GM21576 (cell line): Measurements from ENCODE around the gene M6PR.
"Not testable (repeated sequence)": the region's sequence is repeated elsewhere in the genome, so short reads cannot be mapped to it uniquely, and the experiment has no call there.

Experiments
- ATAC-seq: cut with Tn5 transposase; IDR thresholded peaks from one replicate; pipeline ENCODE4 v1.9.1; 2021; ENCODE audit warnings: mild to moderate bottlenecking, moderate library complexity; ENCODE audit not compliant: unreplicated experiment

Gene M6PR

GRCh38 chr12:8951744-8952143, 2.3 kb upstream of the M6PR start:
- no peak for ATAC-seq

DNA sequence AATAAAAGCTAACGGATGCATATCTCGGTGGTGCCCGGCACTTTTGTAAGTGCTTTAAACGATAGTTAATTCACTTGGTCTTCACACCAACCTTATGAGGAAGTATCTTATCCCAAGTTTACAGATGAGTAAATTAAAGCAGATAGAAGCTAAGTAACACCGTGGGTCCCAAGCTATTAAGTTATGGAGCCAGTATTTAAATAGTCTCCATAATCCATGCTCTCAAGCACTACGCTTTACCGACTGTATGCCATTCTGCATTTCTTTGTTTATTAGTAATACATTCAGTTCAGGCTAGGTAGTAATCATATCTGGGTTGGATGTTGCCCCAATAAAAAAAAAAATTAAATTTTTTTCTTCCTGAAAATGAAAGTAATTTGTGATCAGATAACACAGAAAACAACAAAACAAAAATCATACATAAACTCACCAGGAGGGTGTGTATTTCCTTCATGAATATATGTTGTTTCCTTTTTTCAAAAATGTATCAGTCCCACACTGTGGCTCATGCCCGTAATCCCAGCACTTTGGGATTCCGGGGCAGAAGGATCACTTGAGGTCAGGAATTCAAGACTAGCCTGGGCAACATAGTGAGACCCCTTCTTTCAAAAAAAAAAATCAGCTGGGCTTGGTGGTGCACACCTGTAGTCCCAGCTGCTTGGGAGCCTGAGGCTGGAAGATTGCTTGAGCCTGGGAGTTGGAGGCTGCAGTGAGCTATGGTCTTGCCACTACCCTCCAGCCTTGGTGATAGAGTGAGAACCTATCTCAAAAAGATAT, 1.4 kb upstream of the M6PR start:
- no peak for ATAC-seq

DNA sequence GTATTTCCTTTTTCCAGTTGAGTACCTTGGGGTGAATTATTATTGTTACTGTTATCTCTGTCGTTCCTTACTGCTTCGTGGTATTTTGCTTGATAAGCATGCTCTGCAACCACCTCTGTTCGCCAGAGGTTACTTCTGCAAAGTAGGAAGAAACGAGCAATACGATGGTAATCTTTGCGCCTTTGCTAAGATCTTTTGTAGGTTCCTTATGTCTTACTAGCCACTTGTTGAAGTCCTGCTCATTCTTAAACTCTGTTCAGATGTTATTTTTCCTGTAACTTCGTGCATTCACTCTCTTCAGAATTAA, 729 bp upstream of the M6PR start:
- peak; percentile 16 for ATAC-seq

- no peak for ATAC-seq
Measured at GRCh38 chr12:8948701-8949341, 624 bp downstream of the M6PR start.

GRCh38 chr12:8947737-8948136, 1.7 kb downstream of the M6PR start:
- no peak for ATAC-seq

GRCh38 chr12:8946733-8947132, 2.7 kb downstream of the M6PR start:
- ATAC-seq, result no peak

GRCh38 chr12:8943565-8944186, 5.8 kb downstream of the M6PR start:
- ATAC-seq, result no peak

DNA sequence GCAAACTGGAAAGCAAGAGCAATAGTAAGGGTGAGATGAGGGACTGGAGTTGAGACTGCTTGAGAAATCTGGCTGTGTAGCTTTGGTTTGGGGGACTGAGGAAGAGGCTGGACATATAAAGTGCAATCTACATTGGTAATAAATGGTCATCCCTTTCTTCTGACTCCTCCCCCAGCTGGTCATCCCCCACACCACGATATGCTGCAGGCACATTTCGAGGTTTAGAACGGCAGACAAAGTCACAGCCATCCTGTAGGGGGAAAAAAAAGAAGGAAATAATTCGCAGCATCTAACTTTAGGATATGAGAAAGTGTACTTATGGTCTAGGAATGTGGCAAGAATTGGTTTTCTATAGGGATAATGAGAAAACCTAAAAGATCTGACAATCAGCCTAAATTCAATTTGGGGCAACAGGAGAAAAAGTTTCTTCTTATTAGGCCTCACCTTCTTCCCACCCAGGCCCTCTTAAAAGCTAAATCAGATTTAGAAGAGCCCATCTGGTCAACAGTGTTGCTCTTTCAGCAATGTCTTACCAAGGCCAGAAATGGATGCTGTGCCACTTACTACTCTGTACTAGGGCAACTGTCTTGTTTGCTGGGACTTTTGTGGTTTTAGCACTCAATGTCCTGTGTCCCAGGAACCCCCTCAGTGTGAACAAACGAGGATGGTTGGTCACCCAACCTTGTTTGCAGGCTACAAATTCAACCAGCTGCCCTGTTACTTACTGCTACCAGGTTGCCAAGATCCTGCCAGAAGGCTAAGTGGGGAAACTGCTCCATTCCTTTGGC, 7.6 kb downstream of the M6PR start:
- no peak for ATAC-seq

DNA sequence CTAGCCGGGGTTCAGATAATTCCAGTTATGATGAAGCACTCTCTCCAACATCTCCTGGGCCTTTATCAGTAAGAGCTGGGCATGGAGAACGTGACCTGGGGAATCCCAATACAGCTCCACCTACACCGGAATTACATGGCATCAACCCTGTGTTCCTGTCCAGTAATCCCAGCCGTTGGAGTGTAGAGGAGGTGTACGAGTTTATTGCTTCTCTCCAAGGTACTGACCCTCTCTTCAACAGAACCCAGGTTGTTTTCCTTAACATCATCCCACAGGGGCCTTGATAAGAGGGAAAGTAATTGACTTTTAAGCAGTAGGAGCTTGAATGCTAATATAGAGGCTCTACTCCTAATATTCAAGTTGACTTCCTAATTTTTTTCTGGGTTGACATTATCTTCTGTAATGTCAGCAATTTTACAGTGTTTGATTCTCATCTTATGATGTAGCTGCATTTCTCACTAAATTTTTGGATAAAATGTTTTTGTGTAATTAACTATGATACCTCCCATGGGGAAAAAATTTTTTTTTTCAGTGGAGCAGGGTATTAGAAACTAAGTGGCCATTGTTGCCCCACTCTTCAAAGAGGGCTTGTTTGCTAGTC, 11.5 kb downstream of the M6PR start:
- not testable (repeated sequence) for ATAC-seq

DNA sequence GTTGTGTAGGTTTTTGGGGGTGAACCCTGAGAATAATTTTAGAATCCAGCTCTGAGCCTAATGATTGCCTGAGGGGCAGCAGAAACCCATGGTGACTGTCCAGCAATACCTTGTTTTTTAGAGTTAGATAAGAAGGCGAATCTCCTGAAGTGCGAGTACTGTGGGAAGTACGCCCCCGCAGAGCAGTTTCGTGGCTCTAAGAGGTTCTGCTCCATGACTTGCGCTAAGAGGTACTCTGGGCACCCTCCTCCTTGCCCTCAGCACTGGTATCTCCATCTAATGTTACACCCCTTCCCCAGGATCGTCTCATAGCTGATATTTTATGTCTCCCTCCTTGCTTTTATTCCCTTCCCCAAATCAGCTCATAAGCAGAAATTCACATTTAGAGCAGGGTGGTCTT, 12.7 kb downstream of the M6PR start:
- ATAC-seq, result no peak

- ATAC-seq, result not testable (repeated sequence)
Measured at GRCh38 chr12:8934080-8934479, 15.4 kb downstream of the M6PR start.

DNA sequence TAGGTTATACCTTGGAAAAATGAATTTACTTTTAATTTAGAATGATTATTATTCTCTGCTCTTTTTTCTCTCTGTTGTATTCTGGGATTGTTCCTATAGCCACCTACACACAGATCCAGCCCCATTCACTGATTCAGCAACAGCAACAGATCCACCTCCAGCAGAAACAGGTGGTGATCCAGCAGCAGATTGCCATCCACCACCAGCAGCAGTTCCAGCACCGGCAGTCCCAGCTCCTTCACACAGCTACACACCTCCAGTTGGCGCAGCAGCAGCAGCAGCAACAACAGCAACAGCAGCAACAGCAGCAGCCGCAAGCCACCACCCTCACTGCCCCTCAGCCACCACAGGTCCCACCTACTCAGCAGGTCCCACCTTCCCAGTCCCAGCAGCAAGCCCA, 17.0 kb downstream of the M6PR start:
- not testable (repeated sequence) for ATAC-seq

DNA sequence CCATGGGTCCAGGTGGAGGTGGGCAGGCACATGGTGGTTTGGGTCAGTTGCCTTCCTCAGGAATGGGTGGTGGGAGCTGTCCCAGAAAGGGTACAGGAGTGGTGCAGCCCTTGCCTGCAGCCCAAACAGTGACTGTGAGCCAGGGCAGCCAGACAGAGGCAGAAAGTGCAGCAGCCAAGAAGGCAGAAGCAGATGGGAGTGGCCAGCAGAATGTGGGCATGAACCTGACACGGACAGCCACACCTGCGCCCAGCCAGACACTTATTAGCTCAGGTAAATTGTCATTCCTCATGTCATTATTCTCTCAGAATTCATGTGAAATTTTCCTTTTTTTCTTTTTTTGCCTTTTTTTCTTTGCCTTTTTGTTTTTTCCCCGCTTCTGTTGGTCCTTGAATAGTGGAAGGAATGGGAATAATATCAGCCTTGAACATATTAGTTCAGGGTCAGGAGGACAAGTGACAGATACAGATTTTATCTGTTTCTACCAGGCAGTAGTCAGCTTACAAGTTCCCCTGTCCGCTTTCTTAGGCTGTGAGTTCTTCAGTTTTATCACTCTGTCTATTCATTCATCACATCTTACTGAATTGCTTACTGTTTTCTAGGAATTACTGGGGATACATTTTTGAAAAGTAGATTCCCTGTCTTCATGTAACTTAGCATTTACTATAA, 18.7 kb downstream of the M6PR start:
- not testable (repeated sequence) for ATAC-seq

GRCh38 chr12:8922544-8922943, 26.9 kb downstream of the M6PR start:
- no peak for ATAC-seq

DNA sequence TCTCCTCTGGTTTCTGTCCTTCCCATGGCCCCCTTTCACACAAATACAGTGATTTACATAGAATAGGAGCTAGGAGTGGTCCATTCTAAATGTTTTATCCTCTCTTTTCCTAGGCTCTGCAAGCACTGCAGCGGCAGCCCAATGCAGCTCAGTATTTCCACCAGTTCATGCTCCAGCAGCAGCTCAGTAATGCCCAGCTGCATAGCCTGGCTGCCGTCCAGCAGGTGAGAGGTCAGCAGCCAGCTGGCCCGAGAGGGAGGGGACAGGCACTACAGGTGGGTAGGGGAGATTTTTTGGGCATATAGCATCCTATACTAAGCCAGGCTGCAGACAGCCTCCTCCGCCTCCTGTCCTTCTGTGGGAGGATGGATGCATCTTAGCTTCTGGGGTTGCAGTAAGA, 29.8 kb downstream of the M6PR start:
- ATAC-seq, result not testable (repeated sequence)

- ATAC-seq, result no peak
Measured at GRCh38 chr12:8917751-8918150, 31.7 kb downstream of the M6PR start.

GRCh38 chr12:8917031-8917430, 32.4 kb downstream of the M6PR start:
- no peak for ATAC-seq

GRCh38 chr12:8916154-8916553, 33.3 kb downstream of the M6PR start:
- ATAC-seq, result no peak

- ATAC-seq, result peak; percentile 66
Measured at GRCh38 chr12:8914716-8915526, 34.5 kb downstream of the M6PR start.
